Panc1 (cell line): ENCODE measurements around the gene OR7C1. TPM values are rescaled to one million over a fixed set of nuclear protein-coding genes. Genes with fewer than 3 reads are reported as not detected.

Experiments
- ATAC-seq: fragments of 200-7000 bp; cut with Tn5 transposase; 2 replicates; pipeline ENCODE4 v1.9.1; 2020; ENCODE audit warnings: mild to moderate bottlenecking, moderate library complexity
- BruUV-seq: library from RNA; stranded (reverse); fragments of 400-500 nt; replicated peaks from 2 replicates; lab custom pipeline; 2021; lab: Mats Ljungman, UMichigan
- CTCF ChIA-PET: fragments of 300-600 bp; sonication (Branson Sonifier 250); formaldehyde crosslinking; loops from one replicate; lab custom pipeline; 2022; ENCODE audit warnings: antibody characterized with exemption; lab: Charles Lee
- POLR2A ChIA-PET: fragments of 300-600 bp; sonication (Branson Sonifier 250); formaldehyde crosslinking; loops from one replicate; lab custom pipeline; 2022; ENCODE audit warnings: antibody characterized with exemption; lab: Charles Lee
- DNase-seq: peaks from one replicate; pipeline ENCODE4 v3.0.0-alpha.2; 2010; ENCODE audit warnings: low read depth, low spot score
- H3K27ac ChIP-seq: 2 replicates; pipeline ENCODE4 v1.5.1; 2011; ENCODE audit warnings: mild to moderate bottlenecking, low read length, inconsistent platforms
- H3K27me3 ChIP-seq: fragments of 200-500 bp; sonication (Bioruptor generic); 2 replicates; pipeline ENCODE4 v1.6.0; 2014; ENCODE audit warnings: low read length, inconsistent platforms; ENCODE audit not compliant: control insufficient read depth, insufficient read depth
- H3K36me3 ChIP-seq: fragments of 200-500 bp; sonication (Bioruptor generic); 2 replicates; pipeline ENCODE4 v1.5.1; 2014; ENCODE audit warnings: inconsistent platforms, mild to moderate bottlenecking, low read length, moderate library complexity; ENCODE audit not compliant: control insufficient read depth, insufficient read depth
- H3K4me1 ChIP-seq: 2 replicates; pipeline ENCODE4 v1.5.1; 2011; ENCODE audit warnings: inconsistent platforms, mild to moderate bottlenecking, low read length, moderate library complexity; ENCODE audit not compliant: control insufficient read depth, insufficient read depth
- H3K4me3 ChIP-seq, 2 experiments: 2 replicates each; pipeline ENCODE4 v1.5.1; 2011 to 2012; ENCODE audit warnings: low read depth in 2 of 2, low read length in 2 of 2, mild to moderate bottlenecking in 2 of 2, inconsistent platforms in 1 of 2, moderate library complexity in 1 of 2
- H3K9me3 ChIP-seq: fragments of 200-500 bp; sonication (Bioruptor generic); 2 replicates; pipeline ENCODE4 v1.5.1; 2014; ENCODE audit warnings: low read depth, mild to moderate bottlenecking, inconsistent platforms, low read length, moderate library complexity; ENCODE audit not compliant: control insufficient read depth, insufficient read depth
- CTCF ChIP-seq: fragments of 450-650 bp; IDR thresholded peaks from 2 replicates; pipeline ENCODE4 v1.5.1; 2017; ENCODE audit warnings: mild to moderate bottlenecking
- POLR2AphosphoS5 ChIP-seq: IDR thresholded peaks from 2 replicates; pipeline ENCODE4 v1.6.1; 2012; ENCODE audit warnings: mild to moderate bottlenecking, low read depth, low read length, moderate library complexity
- REST ChIP-seq, 2 experiments: IDR thresholded peaks; 2 replicates each; pipeline ENCODE4 v1.6.1; 2011 to 2012; ENCODE audit warnings: low read depth in 2 of 2, control low read depth in 1 of 2, low read length in 1 of 2, mild to moderate bottlenecking in 1 of 2, moderate library complexity in 1 of 2; ENCODE audit not compliant: insufficient read depth in 1 of 2
- SIN3A ChIP-seq: IDR thresholded peaks from 2 replicates; pipeline ENCODE4 v1.6.1; 2012; ENCODE audit warnings: low read depth, mild to moderate bottlenecking, low read length, moderate library complexity, borderline replicate concordance; ENCODE audit not compliant: insufficient read depth
- TCF7L2 ChIP-seq: IDR thresholded peaks from 2 replicates; pipeline ENCODE4 v1.6.1; 2011; ENCODE audit warnings: mild to moderate bottlenecking, low read depth, low read length, inconsistent platforms
- in situ Hi-C: cut with HindIII; loops from 2 replicates; pipeline ENCODE4 v1.10.0; 2016; ENCODE audit warnings: low sequenced_read_pairs, low pct_unique_long_range_greater_than_20kb
- intact Hi-C: fragments of 100-400 bp; cut with micrococcal nuclease; formaldehyde crosslinking; loops from one replicate; pipeline ENCODE4 v1.10.0; 2022; ENCODE audit not compliant: unreplicated experiment
- total RNA-seq: library from RNA; stranded (reverse); gene quantifications from one replicate; pipeline ENCODE4 v1.2.1, GENCODE V29; 2021; ENCODE audit not compliant: unreplicated experiment

The OR7C1 gene
- total RNA-seq, 1 experiment from 2014 or later: not detected

GRCh38 chr19:14868497-14868896, 33.5 kb upstream of the OR7C1 start:
- no peak overlapping the region for H3K27ac ChIP-seq
- no peak for TF ChIP-seq SIN3A
- no peak for TF ChIP-seq POLR2AphosphoS5
- no peak for TF ChIP-seq TCF7L2
- TF ChIP-seq REST (IDR thresholded peaks at IDR 0.05; ENCODE audit: insufficient read depth in 1 of 2, low read depth in 2 of 2, low read length in 1 of 2): no peak
- TF ChIP-seq CTCF: no peak
- H3K4me3 ChIP-seq: no peak overlapping the region
- DNase-seq (no peak), ATAC-seq (no peak)
- H3K36me3 ChIP-seq: no peaks in the 10 kb centered on the region
- BruUV-seq: no TSS peak
- no peaks in the 10 kb centered on the region for H3K9me3 ChIP-seq
- in situ Hi-C loops: no loop called here
- ChIA-PET POLR2A (no interaction called here), CTCF (no interaction called here)
- intact Hi-C loops: no loop called here
- no peaks in the 10 kb centered on the region for H3K4me1 ChIP-seq
- no peaks in the 10 kb centered on the region; the same call in 1 of the 2 replicates for H3K27me3 ChIP-seq

GRCh38 chr19:14848822-14849221, 13.8 kb upstream of the OR7C1 start, which contains the start of gene OR7A10:
Gene OR7A10 (minus strand): TSS chr19:14848922. CDS start chr19:14841877, 7,045 bp downstream.
- no peak within 1 kb of the TSS for H3K27ac ChIP-seq
- TF ChIP-seq POLR2AphosphoS5: no peak
- TF ChIP-seq SIN3A: no peak
- TF ChIP-seq TCF7L2: no peak
- TF ChIP-seq REST (IDR thresholded peaks at IDR 0.05; ENCODE audit: insufficient read depth in 1 of 2, low read depth in 2 of 2, low read length in 1 of 2): no peak
- TF ChIP-seq CTCF: no peak
- DNase-seq: no peak
- no peak for ATAC-seq
- ChIA-PET CTCF (interaction anchor here (0.6 kb wide), 1 partner anchor 62 kb away, joined by 3 read pairs; no protein-coding TSS in a partner anchor), POLR2A (interaction anchor here (0.7 kb wide), 1 partner anchor 572 kb away, joined by 7 read pairs; no protein-coding TSS in a partner anchor)
- H3K4me1 ChIP-seq: no peaks in the 10 kb centered on the region
- H3K36me3 ChIP-seq: no peaks in the 10 kb centered on the region
- no peak within 1 kb of the TSS for H3K4me3 ChIP-seq
- no peaks in the 10 kb centered on the region for H3K9me3 ChIP-seq
- intact Hi-C loops (no loop called here), in situ Hi-C loops (no loop called here)
- 0 out of 2 replicates have a peak, but pooled peaks cover 3% of the 10 kb centered on the region for H3K27me3 ChIP-seq
- no TSS peak for BruUV-seq
